Smooth muscle cell (in vitro differentiated cells): ENCODE results near the gene ZSCAN31. TPM values are rescaled to one million over a fixed set of nuclear protein-coding genes. Genes with fewer than 3 reads are reported as not detected.
"Not testable (repeated sequence)": the region's sequence is repeated elsewhere in the genome, so short reads cannot be mapped to it uniquely, and the experiment has no call there.

Experiments used
- DNase-seq: peaks from one replicate; lab custom pipeline; 2025; ENCODE audit not compliant: unreplicated experiment; lab: John Stamatoyannopoulos, UW
- H2AFZ ChIP-seq: fragments of 200-600 bp; sonication (generic); 2 replicates; pipeline ENCODE4 v1.6.0; 2016; ENCODE audit warnings: antibody characterized with exemption, low read depth, mild to moderate bottlenecking
- H3F3A ChIP-seq: fragments of 200-600 bp; sonication (generic); 2 replicates; pipeline ENCODE4 v1.6.0; 2017; ENCODE audit warnings: antibody characterized with exemption, low read depth
- H3K27ac ChIP-seq: fragments of 200-600 bp; sonication (generic); 2 replicates; pipeline ENCODE4 v1.5.1; 2016; ENCODE audit warnings: low read depth, mild to moderate bottlenecking
- H3K27me3 ChIP-seq: fragments of 200-600 bp; sonication (generic); 2 replicates; pipeline ENCODE4 v1.6.1; 2016; ENCODE audit warnings: low read depth, mild to moderate bottlenecking
- H3K36me3 ChIP-seq: fragments of 200-600 bp; sonication (generic); 2 replicates; pipeline ENCODE4 v1.5.1; 2016; ENCODE audit warnings: low read depth
- H3K4me1 ChIP-seq: fragments of 200-600 bp; sonication (generic); 2 replicates; pipeline ENCODE4 v1.5.1; 2016; ENCODE audit warnings: low read depth
- H3K4me2 ChIP-seq: fragments of 200-600 bp; sonication (generic); 2 replicates; pipeline ENCODE4 v1.6.0; 2016; ENCODE audit warnings: mild to moderate bottlenecking
- H3K4me3 ChIP-seq: fragments of 200-600 bp; sonication (generic); 2 replicates; pipeline ENCODE4 v1.5.1; 2016; ENCODE audit warnings: mild to moderate bottlenecking
- H3K79me2 ChIP-seq: fragments of 200-600 bp; sonication (generic); 2 replicates; pipeline ENCODE4 v1.6.0; 2016; ENCODE audit warnings: low read depth, mild to moderate bottlenecking
- H3K9ac ChIP-seq: fragments of 200-600 bp; sonication (generic); 2 replicates; pipeline ENCODE4 v1.6.0; 2016; ENCODE audit warnings: low read depth
- H3K9me3 ChIP-seq: fragments of 200-600 bp; sonication (generic); replicated peaks from 2 replicates; pipeline ENCODE4 v1.5.1; 2016; ENCODE audit warnings: low read depth
- H4K20me1 ChIP-seq: fragments of 200-600 bp; sonication (generic); 2 replicates; pipeline ENCODE4 v1.6.0; 2016; ENCODE audit warnings: low read depth
- CTCF ChIP-seq: fragments of 200-600 bp; sonication (generic); IDR thresholded peaks from 2 replicates; pipeline ENCODE4 v1.5.1; 2017; ENCODE audit warnings: borderline replicate concordance, mild to moderate bottlenecking, antibody characterized with exemption; ENCODE audit not compliant: insufficient read depth, poor library complexity, severe bottlenecking
- WGBS: methylation state at CpG from one replicate; pipeline ENCODE4 v1.1.7; 2016; ENCODE audit warnings: low lambda C conversion rate; 5-methylcytosine and 5-hydroxymethylcytosine counted together
- polyA plus RNA-seq: library from polyadenylated mRNA; unstranded; fragments of >200 nt; fragmentation: Nextera tagmentation; extraction: Ambion mirVana; gene quantifications from 2 replicates; pipeline ENCODE4 v1.2.1, GENCODE V29; 2016
- total RNA-seq: library from RNA; depleted of rRNA; stranded (reverse); fragments of >200 nt; gene quantifications from 2 replicates; pipeline ENCODE4 v1.2.3, GENCODE V29; 2014

The ZSCAN31 gene
- total and polyA plus RNA-seq, 2 experiments from 2014 or later, result 1.1 to 1.5 TPM

- Histone ChIP-seq H3K4me3 (no peak overlapping the region), H3K79me2 (no peaks in the 10 kb centered on the region), H3K4me1 (no peaks in the 10 kb centered on the region), H3K9me3 (no peaks in the 10 kb centered on the region), H3K36me3 (peaks cover 8% of the 10 kb centered on the region), H3K27me3 (no peaks in the 10 kb centered on the region), H3K27ac (no peak overlapping the region), H3K4me2 (no peak overlapping the region), H4K20me1 (no peaks in the 10 kb centered on the region), H2AFZ (no peak overlapping the region), H3F3A (no peaks in the 10 kb centered on the region), H3K9ac (no peak overlapping the region)
- no peak for DNase-seq
- TF ChIP-seq CTCF, result no peak
- WGBS, result 96% methylated on average over 4 of the region's 4 CpGs
Measured at GRCh38 chr6:28368522-28368921, 32.6 kb upstream of the ZSCAN31 start.

- not testable (repeated sequence) for H3K27ac ChIP-seq, H3K27me3 ChIP-seq, H4K20me1 ChIP-seq, H3K4me1 ChIP-seq, H3K9ac ChIP-seq, H3K4me2 ChIP-seq, DNase-seq, H3F3A ChIP-seq, H3K9me3 ChIP-seq, H3K79me2 ChIP-seq, H3K4me3 ChIP-seq, H2AFZ ChIP-seq
- H3K36me3 ChIP-seq, result peaks cover 14% of the 10 kb centered on the region
- 98% methylated on average over 4 of the region's 4 CpGs for WGBS
Measured at GRCh38 chr6:28365590-28365989, 29.6 kb upstream of the ZSCAN31 start.

GRCh38 chr6:28360961-28361360 is 25.0 kb upstream of the ZSCAN31 start:
- Histone ChIP-seq H4K20me1 (no peaks in the 10 kb centered on the region), H3K27ac (no peak overlapping the region), H3K4me3 (no peak overlapping the region), H3F3A (no peaks in the 10 kb centered on the region), H3K36me3 (peaks cover 11% of the 10 kb centered on the region), H3K4me1 (no peaks in the 10 kb centered on the region), H3K27me3 (no peaks in the 10 kb centered on the region), H3K4me2 (no peak overlapping the region), H3K9me3 (no peaks in the 10 kb centered on the region), H2AFZ (no peak overlapping the region), H3K9ac (no peak overlapping the region), H3K79me2 (peaks cover 4% of the 10 kb centered on the region)
- 98% methylated on average over 2 of the region's 2 CpGs for WGBS
- TF ChIP-seq CTCF, result no peak
- no peak for DNase-seq

GRCh38 chr6:28359562-28359961 is 23.6 kb upstream of the ZSCAN31 start:
- H4K20me1 ChIP-seq, H3K4me2 ChIP-seq, DNase-seq, H3K4me1 ChIP-seq, H3K4me3 ChIP-seq, H3K9me3 ChIP-seq, H2AFZ ChIP-seq, H3F3A ChIP-seq, H3K79me2 ChIP-seq, H3K27me3 ChIP-seq, H3K9ac ChIP-seq, H3K27ac ChIP-seq, H3K36me3 ChIP-seq: not testable (repeated sequence)
- 99% methylated on average over 14 of the region's 16 CpGs for WGBS

GRCh38 chr6:28357036-28357435 is 21.1 kb upstream of the ZSCAN31 start:
- DNase-seq, result no peak
- no peaks in the 10 kb centered on the region for H3K4me1 ChIP-seq
- H3K9me3 ChIP-seq, result no peaks in the 10 kb centered on the region
- H3K27ac ChIP-seq, result peak overlapping the region; percentile 64
- no peak overlapping the region for H3K4me3 ChIP-seq
- H2AFZ ChIP-seq, result no peak overlapping the region
- H3K27me3 ChIP-seq, result no peaks in the 10 kb centered on the region
- H3K79me2 ChIP-seq, result peaks cover 12% of the 10 kb centered on the region
- TF ChIP-seq CTCF, result no peak
- H4K20me1 ChIP-seq, result peaks cover 5% of the 10 kb centered on the region
- H3K4me2 ChIP-seq, result peak overlapping the region; percentile 90
- 58% methylated on average over 6 of the region's 6 CpGs for WGBS
- no peak overlapping the region for H3K9ac ChIP-seq
- H3F3A ChIP-seq, result no peaks in the 10 kb centered on the region
- peaks cover 6% of the 10 kb centered on the region for H3K36me3 ChIP-seq
